WTC11 (cell line): Measurements from ENCODE around the gene PRRT1. TPM values are rescaled to one million over a fixed set of nuclear protein-coding genes. Genes with fewer than 3 reads are reported as not detected.

Experiments used
- ATAC-seq: fragments of 200-7000 bp; cut with Tn5 transposase; 2 replicates; pipeline ENCODE4 v1.10.0; 2021; ENCODE audit warnings: mild to moderate bottlenecking, moderate library complexity
- CTCF ChIA-PET: fragments of 300-600 bp; sonication (Branson Sonifier 250); formaldehyde crosslinking; loops from one replicate; lab custom pipeline; 2021; ENCODE audit warnings: antibody characterized with exemption; lab: Charles Lee
- POLR2A ChIA-PET: fragments of 350-600 bp; sonication (Branson Sonifier 250); formaldehyde crosslinking; loops from one replicate; lab custom pipeline; 2021; ENCODE audit warnings: antibody characterized with exemption; lab: Charles Lee
- DNase-seq: peaks from one replicate; pipeline ENCODE4 v3.0.0; 2021; ENCODE audit warnings: low spot score
- H3K27ac Mint-ChIP-seq: 2 replicates; pipeline ENCODE4 v1.8.0; 2021; ENCODE audit warnings: mixed read lengths
- H3K27me3 Mint-ChIP-seq: 2 replicates; pipeline ENCODE4 v1.8.0; 2021; ENCODE audit warnings: low read depth, mild to moderate bottlenecking, moderate library complexity, mixed read lengths
- H3K36me3 Mint-ChIP-seq: 2 replicates; pipeline ENCODE4 v1.8.0; 2021; ENCODE audit warnings: mixed read lengths
- H3K4me1 Mint-ChIP-seq: 2 replicates; pipeline ENCODE4 v1.8.0; 2022; ENCODE audit warnings: mixed read lengths
- H3K4me3 Mint-ChIP-seq: 2 replicates; pipeline ENCODE4 v1.8.0; 2021; ENCODE audit warnings: mild to moderate bottlenecking, moderate library complexity, mixed read lengths
- H3K9me3 Mint-ChIP-seq: 2 replicates; pipeline ENCODE4 v1.8.0; 2021; ENCODE audit warnings: mixed read lengths
- CBFB ChIP-seq: sonication (generic); formaldehyde crosslinking; IDR thresholded peaks from 2 replicates; pipeline ENCODE4 v1.8.1; 2022; ENCODE audit warnings: mild to moderate bottlenecking, low read depth, missing genetic modification reagents
- CREM ChIP-seq: sonication (generic); formaldehyde crosslinking; IDR thresholded peaks from 2 replicates; pipeline ENCODE4 v1.8.1; 2022; ENCODE audit warnings: mild to moderate bottlenecking, missing genetic modification reagents, moderate library complexity
- FOXK1 ChIP-seq: sonication (generic); formaldehyde crosslinking; IDR thresholded peaks from 2 replicates; pipeline ENCODE4 v1.8.0; 2022; ENCODE audit warnings: mild to moderate bottlenecking, moderate library complexity, missing genetic modification reagents
- FOXP1 ChIP-seq: sonication (generic); formaldehyde crosslinking; IDR thresholded peaks from 2 replicates; pipeline ENCODE4 v1.8.0; 2022; ENCODE audit warnings: missing genetic modification reagents, mild to moderate bottlenecking, moderate library complexity, borderline replicate concordance
- JUN ChIP-seq: sonication (generic); formaldehyde crosslinking; IDR thresholded peaks from 2 replicates; pipeline ENCODE4 v1.8.0; 2023; ENCODE audit warnings: mild to moderate bottlenecking, missing genetic modification reagents
- NFATC4 ChIP-seq: fragments of 250-450 bp; sonication (Bioruptor Pico); IDR thresholded peaks from 2 replicates; pipeline ENCODE4 v1.9.0; 2021; ENCODE audit warnings: mild to moderate bottlenecking
- RORB ChIP-seq: fragments of 250-450 bp; sonication (Bioruptor Pico); IDR thresholded peaks from 2 replicates; pipeline ENCODE4 v1.9.0; 2021; ENCODE audit warnings: mild to moderate bottlenecking
- SOX15 ChIP-seq: fragments of 250-450 bp; sonication (Bioruptor Pico); IDR thresholded peaks from 2 replicates; pipeline ENCODE4 v1.9.0; 2021; ENCODE audit warnings: mild to moderate bottlenecking
- TP53 ChIP-seq: sonication (generic); formaldehyde crosslinking; IDR thresholded peaks from 2 replicates; pipeline ENCODE4 v1.8.1; 2023; ENCODE audit warnings: mild to moderate bottlenecking, missing genetic modification reagents
- ZNF219 ChIP-seq: sonication (generic); formaldehyde crosslinking; IDR thresholded peaks from 2 replicates; pipeline ENCODE4 v1.8.0; 2023; ENCODE audit warnings: missing genetic modification reagents, mild to moderate bottlenecking, borderline replicate concordance
- ZNF396 ChIP-seq: fragments of 250-450 bp; sonication (Bioruptor Pico); IDR thresholded peaks from 2 replicates; pipeline ENCODE4 v1.8.0; 2021; ENCODE audit warnings: mild to moderate bottlenecking, moderate library complexity, borderline replicate concordance
- ZNF416 ChIP-seq: fragments of 250-450 bp; sonication (Bioruptor Pico); IDR thresholded peaks from 2 replicates; pipeline ENCODE4 v1.9.0; 2021; ENCODE audit warnings: mild to moderate bottlenecking, inconsistent platforms
- ZNF423 ChIP-seq: fragments of 250-450 bp; sonication (Bioruptor Pico); IDR thresholded peaks from 2 replicates; pipeline ENCODE4 v2.1.2; 2022; ENCODE audit warnings: mild to moderate bottlenecking, moderate library complexity
- total RNA-seq: library from RNA; stranded (reverse); gene quantifications from 3 replicates; pipeline ENCODE4 v1.2.3, GENCODE V29; 2021
- TF ChIP-seq, protein P1 (sequence below): fragments of 250-450 bp; sonication (Bioruptor Pico); IDR thresholded peaks from 2 replicates; pipeline ENCODE4 v1.9.0; 2021; ENCODE audit warnings: mild to moderate bottlenecking
- TF ChIP-seq, protein P2 (sequence below): sonication (generic); formaldehyde crosslinking; IDR thresholded peaks from 2 replicates; pipeline ENCODE4 v1.8.1; 2022; ENCODE audit warnings: low read depth, mild to moderate bottlenecking, moderate library complexity, missing genetic modification reagents, borderline replicate concordance
- TF ChIP-seq, protein P3 (sequence below): fragments of 250-450 bp; sonication (Bioruptor Pico); conservative IDR thresholded peaks from 2 replicates; pipeline ENCODE4 v1.9.0; 2021; ENCODE audit warnings: mild to moderate bottlenecking
- TF ChIP-seq, protein P4 (sequence below): sonication (generic); formaldehyde crosslinking; IDR thresholded peaks from 2 replicates; pipeline ENCODE4 v1.8.1; 2023; ENCODE audit warnings: mild to moderate bottlenecking, missing genetic modification reagents
- TF ChIP-seq, protein P5 (sequence below): sonication (generic); formaldehyde crosslinking; IDR thresholded peaks from 2 replicates; pipeline ENCODE4 v1.8.0; 2022; ENCODE audit warnings: mild to moderate bottlenecking, missing genetic modification reagents
- TF ChIP-seq, protein P6 (sequence below): sonication (generic); formaldehyde crosslinking; IDR thresholded peaks from 2 replicates; pipeline ENCODE4 v1.8.1; 2022; ENCODE audit warnings: mild to moderate bottlenecking, moderate library complexity, missing genetic modification reagents

PRRT1 gene
- total RNA-seq, 1 experiment from 2014 or later = 1.6 TPM

DNA sequence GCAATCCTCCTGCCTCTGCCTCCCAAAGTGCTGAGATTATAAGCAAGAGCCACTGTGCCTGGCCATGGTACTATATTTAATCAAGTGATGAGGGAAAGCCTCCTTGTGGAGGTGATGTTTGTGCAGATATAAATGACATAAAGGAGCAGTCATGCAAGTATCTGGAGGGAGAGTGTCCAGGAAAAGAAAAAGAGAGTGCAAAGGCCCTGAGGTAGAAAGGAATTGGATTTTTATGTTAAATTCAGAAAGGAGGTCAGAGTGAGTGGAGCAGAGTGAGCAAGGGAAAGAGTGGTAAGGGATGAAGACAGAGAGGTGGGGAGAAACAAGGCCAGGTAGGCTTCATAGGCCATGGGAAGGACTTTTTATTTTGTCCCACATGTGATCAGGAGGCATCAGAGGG is 14.3 kb downstream of the PRRT1 start:
- TF ChIP-seq, protein P1, sequence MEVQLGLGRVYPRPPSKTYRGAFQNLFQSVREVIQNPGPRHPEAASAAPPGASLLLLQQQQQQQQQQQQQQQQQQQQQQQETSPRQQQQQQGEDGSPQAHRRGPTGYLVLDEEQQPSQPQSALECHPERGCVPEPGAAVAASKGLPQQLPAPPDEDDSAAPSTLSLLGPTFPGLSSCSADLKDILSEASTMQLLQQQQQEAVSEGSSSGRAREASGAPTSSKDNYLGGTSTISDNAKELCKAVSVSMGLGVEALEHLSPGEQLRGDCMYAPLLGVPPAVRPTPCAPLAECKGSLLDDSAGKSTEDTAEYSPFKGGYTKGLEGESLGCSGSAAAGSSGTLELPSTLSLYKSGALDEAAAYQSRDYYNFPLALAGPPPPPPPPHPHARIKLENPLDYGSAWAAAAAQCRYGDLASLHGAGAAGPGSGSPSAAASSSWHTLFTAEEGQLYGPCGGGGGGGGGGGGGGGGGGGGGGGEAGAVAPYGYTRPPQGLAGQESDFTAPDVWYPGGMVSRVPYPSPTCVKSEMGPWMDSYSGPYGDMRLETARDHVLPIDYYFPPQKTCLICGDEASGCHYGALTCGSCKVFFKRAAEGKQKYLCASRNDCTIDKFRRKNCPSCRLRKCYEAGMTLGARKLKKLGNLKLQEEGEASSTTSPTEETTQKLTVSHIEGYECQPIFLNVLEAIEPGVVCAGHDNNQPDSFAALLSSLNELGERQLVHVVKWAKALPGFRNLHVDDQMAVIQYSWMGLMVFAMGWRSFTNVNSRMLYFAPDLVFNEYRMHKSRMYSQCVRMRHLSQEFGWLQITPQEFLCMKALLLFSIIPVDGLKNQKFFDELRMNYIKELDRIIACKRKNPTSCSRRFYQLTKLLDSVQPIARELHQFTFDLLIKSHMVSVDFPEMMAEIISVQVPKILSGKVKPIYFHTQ (CRISPR knock-in tag) = no peak
- TF ChIP-seq, protein P2, sequence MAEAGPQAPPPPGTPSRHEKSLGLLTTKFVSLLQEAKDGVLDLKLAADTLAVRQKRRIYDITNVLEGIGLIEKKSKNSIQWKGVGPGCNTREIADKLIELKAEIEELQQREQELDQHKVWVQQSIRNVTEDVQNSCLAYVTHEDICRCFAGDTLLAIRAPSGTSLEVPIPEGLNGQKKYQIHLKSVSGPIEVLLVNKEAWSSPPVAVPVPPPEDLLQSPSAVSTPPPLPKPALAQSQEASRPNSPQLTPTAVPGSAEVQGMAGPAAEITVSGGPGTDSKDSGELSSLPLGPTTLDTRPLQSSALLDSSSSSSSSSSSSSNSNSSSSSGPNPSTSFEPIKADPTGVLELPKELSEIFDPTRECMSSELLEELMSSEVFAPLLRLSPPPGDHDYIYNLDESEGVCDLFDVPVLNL (CRISPR knock-in tag) = no peak
- TF ChIP-seq, protein P3, sequence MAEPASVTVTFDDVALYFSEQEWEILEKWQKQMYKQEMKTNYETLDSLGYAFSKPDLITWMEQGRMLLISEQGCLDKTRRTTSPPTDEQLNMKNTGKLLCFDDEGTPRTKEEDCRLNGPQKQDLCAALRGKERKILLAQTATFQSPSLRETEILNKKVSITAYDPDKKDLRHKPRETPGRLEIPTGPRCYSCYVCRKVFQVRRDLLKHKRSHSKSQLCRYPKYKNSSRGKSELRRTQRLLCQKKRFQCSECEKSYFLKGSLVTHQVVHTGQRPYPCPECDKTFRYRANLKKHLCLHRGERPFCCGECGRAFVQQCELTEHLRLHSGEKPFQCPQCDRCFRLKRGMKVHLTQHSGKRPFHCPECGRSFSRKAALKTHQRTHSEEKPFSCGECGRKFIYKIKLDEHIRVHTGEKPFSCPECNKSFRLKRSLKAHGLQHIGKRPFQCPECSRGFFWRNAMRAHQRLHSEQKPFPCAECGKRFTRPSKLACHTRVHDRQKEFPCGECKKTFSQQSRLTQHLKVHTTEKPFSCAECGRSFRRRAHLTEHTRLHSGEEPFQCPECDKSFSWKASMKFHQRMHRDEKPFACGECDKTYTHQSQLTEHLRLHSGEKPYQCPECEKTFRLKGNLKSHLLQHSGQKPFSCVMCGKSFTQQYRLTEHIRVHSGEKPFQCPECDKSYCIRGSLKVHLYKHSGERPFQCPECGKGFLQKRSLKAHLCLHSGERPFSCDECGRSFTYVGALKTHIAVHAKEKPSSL (CRISPR knock-in tag) = no peak
- TF ChIP-seq ZNF219 = no peak
- Mint-ChIP-seq H3K9me3 (no peaks in the 10 kb centered on the region), H3K4me1 (no peaks in the 10 kb centered on the region), H3K36me3 (no peaks in the 10 kb centered on the region), H3K27me3 (peaks cover 30% of the 10 kb centered on the region), H3K4me3 (no peak overlapping the region), H3K27ac (no peak overlapping the region)
- DNase-seq (no peak), ATAC-seq (no peak)
- ChIA-PET CTCF (interaction anchor here (2.4 kb wide), 1 partner anchor 11 kb away, joined by 16 read pairs; no protein-coding TSS in a partner anchor), POLR2A (no interaction called here)

DNA sequence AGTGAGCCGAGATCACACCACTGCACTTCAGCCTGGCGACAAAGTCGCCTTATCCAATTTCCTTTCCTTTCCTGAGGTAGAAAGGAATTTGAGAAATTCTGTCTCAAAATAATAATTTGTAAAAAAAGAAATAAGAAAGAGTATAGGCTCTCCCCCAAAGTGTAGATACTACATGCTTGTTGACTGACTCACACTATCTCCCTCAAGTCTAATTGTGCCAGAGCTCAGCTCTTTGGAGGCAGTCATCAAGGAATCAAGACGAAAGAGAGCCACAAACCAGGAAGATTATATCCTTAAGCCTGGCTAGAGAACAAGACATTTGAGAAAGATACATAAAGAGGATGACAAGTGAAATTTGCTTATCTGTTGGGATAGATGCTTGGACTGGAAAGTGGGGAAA is 18.0 kb downstream of the PRRT1 start:
- DNase-seq (no peak), ATAC-seq (no peak)
- TF ChIP-seq RORB (CRISPR knock-in tag) (no peak), CBFB (CRISPR knock-in tag) (no peak), FOXK1 (CRISPR knock-in tag) (no peak), NFATC4 (CRISPR knock-in tag) (no peak), ZNF416 (CRISPR knock-in tag) (no peak), ZNF396 (CRISPR knock-in tag) (no peak), JUN (no peak), ZNF423 (CRISPR knock-in tag) (no peak), SOX15 (CRISPR knock-in tag) (no peak), FOXP1 (CRISPR knock-in tag) (no peak), TP53 (CRISPR knock-in tag) (no peak), CREM (CRISPR knock-in tag) (no peak)
- TF ChIP-seq, protein P4, sequence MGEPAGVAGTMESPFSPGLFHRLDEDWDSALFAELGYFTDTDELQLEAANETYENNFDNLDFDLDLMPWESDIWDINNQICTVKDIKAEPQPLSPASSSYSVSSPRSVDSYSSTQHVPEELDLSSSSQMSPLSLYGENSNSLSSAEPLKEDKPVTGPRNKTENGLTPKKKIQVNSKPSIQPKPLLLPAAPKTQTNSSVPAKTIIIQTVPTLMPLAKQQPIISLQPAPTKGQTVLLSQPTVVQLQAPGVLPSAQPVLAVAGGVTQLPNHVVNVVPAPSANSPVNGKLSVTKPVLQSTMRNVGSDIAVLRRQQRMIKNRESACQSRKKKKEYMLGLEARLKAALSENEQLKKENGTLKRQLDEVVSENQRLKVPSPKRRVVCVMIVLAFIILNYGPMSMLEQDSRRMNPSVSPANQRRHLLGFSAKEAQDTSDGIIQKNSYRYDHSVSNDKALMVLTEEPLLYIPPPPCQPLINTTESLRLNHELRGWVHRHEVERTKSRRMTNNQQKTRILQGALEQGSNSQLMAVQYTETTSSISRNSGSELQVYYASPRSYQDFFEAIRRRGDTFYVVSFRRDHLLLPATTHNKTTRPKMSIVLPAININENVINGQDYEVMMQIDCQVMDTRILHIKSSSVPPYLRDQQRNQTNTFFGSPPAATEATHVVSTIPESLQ (CRISPR knock-in tag) = no peak
- TF ChIP-seq, protein P5, sequence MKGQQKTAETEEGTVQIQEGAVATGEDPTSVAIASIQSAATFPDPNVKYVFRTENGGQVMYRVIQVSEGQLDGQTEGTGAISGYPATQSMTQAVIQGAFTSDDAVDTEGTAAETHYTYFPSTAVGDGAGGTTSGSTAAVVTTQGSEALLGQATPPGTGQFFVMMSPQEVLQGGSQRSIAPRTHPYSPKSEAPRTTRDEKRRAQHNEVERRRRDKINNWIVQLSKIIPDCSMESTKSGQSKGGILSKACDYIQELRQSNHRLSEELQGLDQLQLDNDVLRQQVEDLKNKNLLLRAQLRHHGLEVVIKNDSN (CRISPR knock-in tag) = no peak
- TF ChIP-seq, protein P6, sequence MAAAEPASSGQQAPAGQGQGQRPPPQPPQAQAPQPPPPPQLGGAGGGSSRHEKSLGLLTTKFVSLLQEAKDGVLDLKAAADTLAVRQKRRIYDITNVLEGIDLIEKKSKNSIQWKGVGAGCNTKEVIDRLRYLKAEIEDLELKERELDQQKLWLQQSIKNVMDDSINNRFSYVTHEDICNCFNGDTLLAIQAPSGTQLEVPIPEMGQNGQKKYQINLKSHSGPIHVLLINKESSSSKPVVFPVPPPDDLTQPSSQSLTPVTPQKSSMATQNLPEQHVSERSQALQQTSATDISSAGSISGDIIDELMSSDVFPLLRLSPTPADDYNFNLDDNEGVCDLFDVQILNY = no peak
- H3K27ac Mint-ChIP-seq = no peak overlapping the region
- H3K36me3 Mint-ChIP-seq = no peaks in the 10 kb centered on the region
- no peak overlapping the region for H3K4me3 Mint-ChIP-seq
- peaks cover 27% of the 10 kb centered on the region for H3K27me3 Mint-ChIP-seq
- H3K4me1 Mint-ChIP-seq = peaks cover 7% of the 10 kb centered on the region
- no peaks in the 10 kb centered on the region for H3K9me3 Mint-ChIP-seq
- ChIA-PET POLR2A (no interaction called here), CTCF (no interaction called here)
